GM12874 (cell line): ENCODE data around the gene KANSL1.

Experiments used
- TF ChIP-seq, protein P1 (sequence below): IDR thresholded peaks from 2 replicates; pipeline ENCODE4 v1.5.1; 2011; ENCODE audit warnings: low read depth, mild to moderate bottlenecking, control low read depth, low read length, moderate library complexity; ENCODE audit not compliant: insufficient read depth

KANSL1 gene

DNA sequence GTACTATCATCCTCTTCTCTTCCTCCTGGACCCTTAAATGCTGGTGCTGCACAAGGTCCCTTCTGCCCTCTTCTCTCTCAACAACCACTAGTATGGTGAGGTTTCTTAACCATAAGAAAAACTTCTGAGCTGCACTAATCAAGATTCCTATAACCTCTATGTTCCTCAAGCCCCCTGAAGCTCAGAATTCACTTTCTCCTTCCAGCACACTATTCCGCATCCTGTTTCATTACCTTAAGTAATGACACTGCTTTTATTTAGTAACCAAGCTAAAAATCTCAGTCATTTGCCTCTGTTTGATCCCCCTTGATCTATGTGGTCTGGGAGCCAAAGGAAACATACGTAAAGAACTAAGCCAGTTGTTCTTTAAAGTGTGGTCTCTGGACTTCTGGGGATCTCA is 20.1 kb downstream of the KANSL1 start:
- TF ChIP-seq, protein P1, sequence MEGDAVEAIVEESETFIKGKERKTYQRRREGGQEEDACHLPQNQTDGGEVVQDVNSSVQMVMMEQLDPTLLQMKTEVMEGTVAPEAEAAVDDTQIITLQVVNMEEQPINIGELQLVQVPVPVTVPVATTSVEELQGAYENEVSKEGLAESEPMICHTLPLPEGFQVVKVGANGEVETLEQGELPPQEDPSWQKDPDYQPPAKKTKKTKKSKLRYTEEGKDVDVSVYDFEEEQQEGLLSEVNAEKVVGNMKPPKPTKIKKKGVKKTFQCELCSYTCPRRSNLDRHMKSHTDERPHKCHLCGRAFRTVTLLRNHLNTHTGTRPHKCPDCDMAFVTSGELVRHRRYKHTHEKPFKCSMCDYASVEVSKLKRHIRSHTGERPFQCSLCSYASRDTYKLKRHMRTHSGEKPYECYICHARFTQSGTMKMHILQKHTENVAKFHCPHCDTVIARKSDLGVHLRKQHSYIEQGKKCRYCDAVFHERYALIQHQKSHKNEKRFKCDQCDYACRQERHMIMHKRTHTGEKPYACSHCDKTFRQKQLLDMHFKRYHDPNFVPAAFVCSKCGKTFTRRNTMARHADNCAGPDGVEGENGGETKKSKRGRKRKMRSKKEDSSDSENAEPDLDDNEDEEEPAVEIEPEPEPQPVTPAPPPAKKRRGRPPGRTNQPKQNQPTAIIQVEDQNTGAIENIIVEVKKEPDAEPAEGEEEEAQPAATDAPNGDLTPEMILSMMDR, result no peak

GRCh38 chr17:46171939-46172338 is 21.3 kb downstream of the KANSL1 start:
- TF ChIP-seq, protein P1, result no peak

DNA sequence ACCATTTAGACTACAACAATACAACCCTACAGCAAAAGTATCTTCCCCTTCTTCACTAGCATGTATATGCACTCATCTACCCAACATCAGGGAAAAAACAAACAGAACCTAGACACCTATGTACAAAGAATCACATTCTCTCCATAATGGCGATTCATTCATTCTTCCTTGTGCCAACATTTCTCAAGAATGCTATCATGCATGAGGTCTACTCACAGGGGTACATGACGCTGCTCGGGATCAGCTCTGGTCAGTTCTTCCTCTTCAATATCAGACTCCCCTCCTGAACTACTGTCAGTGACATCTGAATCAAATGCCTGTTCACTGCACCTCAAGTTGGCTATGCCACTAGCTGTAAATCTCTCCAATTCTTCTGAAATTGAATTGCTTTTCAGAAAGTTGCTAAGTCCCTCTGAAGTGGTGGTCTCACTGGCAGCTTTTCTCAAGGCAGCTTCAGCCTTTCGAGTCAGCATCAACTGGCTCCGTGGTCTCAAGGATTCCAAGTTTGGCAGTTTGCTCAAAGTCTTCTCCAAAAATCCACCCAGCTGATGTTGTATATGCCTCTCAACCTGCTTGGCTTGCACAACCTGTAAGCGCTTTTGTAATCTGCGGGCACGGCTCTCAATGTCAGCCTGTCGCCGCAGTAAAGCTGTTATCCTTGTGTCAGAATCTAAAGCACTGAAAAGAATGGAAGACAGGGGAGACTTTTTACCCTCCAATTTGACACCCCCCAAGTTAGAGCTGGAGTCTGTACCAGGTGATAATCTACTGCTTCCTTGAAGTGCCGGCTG is 22.4 kb downstream of the KANSL1 start:
- TF ChIP-seq, protein P1, result no peak

DNA sequence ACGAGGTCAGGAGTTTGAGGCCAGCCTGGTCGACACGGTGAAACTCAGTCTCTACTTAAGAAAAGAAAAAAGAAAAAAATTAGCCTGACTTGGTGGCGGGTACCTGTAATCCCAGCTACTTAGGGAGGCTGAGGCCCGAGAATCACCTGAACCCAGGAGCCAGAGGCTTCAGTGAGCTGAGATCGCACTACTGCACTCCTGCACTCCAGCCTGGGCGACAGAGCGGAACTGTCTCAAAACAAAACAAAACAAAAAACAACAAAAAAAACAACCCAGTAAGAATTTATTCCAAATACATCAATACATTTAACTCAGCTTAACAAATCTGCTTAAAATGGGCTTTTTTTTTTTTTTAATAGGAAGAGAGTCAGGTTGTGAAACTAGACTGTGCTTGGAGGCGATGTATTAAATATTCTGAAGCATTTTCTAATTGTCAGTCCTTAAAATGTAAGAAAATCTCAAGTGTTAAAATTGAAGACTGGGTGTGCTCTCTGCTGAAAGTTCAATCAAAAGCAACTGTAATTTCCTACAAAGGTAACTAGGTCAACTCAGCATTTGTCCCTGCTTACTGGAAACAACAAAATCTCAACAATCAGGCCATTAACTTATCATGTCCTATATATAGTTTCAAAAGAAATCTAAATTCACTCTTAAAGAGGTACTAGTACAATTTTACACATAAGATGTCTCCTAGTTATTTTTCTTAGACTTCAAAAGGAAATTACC is 23.2 kb downstream of the KANSL1 start:
- TF ChIP-seq, protein P1, result no peak

DNA sequence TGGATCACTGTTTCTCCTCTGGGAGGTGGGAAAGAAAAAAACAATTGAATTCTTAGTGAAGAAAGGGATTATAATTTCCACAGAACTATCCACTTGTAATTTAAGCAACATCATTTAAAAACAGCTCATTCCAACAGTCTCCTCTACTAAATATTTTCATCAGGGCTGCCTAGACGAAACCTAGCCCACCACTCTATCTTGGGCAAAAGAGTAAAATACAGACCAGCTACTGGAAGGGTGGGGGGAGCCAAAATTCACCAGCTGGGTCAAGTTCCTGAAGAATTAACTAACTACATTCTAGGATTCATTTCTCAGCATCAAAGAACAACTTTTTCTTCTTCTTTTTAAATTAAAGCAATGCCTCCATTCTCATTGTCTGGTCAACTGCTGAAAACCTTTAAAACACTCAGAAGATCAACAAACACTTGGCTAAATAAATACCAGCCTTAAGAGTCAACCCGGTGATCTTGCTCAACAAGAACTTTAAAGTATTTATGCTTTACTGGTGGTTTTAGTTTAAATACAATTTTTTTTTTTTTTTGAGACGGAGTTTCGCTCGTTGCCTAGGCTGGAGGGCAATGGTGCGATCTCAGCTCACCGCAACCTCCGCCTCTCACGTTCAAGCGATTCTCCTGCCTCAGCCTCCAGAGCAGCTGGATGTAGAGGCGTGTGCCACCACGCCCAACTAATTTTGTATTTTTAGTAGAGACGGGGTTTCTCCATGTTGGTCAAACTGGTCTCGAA is 25.2 kb downstream of the KANSL1 start:
- TF ChIP-seq, protein P1, result no peak

DNA sequence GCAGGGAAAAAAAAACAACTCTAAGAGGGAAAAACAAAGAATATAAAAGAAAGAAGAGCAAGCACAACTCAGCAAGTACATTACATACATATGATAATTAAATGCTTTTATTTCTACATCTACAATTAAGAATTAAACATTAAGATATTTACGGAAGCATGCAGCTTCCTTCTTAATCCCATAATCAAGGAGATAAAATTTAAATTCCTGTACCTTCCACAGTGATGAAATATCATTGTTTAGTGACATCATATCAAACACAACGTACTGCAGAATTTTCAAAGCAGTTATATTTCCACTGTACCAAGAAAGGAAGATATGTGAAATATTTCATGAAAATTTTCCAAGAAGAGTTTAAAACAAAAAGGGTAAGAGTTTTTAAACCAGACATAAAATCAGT is 26.0 kb downstream of the KANSL1 start:
- TF ChIP-seq, protein P1, result no peak

GRCh38 chr17:46166692-46167249 is 26.5 kb downstream of the KANSL1 start:
- TF ChIP-seq, protein P1, result no peak
